H1 (cell line): ENCODE data around the gene RNF126. TPM values are rescaled to one million over a fixed set of nuclear protein-coding genes. Genes with fewer than 3 reads are reported as not detected.

Source experiments
- CTCF ChIA-PET: fragments of 300-600 bp; sonication (Branson Sonifier 250); formaldehyde crosslinking; loops from one replicate; lab custom pipeline; 2021; ENCODE audit not compliant: partially characterized antibody; lab: Charles Lee
- POLR2A ChIA-PET: fragments of 300-600 bp; sonication (Branson Sonifier 250); formaldehyde crosslinking; loops from one replicate; lab custom pipeline; 2021; ENCODE audit warnings: inconsistent platforms; ENCODE audit not compliant: partially characterized antibody; lab: Charles Lee
- DNase-seq, 2 experiments: peaks; one replicate each; pipeline versions ENCODE4 v3.0.0 to v3.0.0-alpha.2; 2010 to 2022; ENCODE audit warnings: low spot score in 2 of 2, low read depth in 1 of 2, mixed read lengths in 1 of 2
- FAIRE-seq: peaks from 2 replicates; lab custom pipeline; 2011; peaks lifted over from hg19 to GRCh38; lab: Jason Lieb, UNC
- H2AFZ ChIP-seq: 2 replicates; pipeline ENCODE4 v1.8.1; 2012; ENCODE audit warnings: low read length, inconsistent platforms
- H2AK5ac ChIP-seq: 2 replicates; pipeline ENCODE4 v1.6.1; 2013; ENCODE audit warnings: low read depth, low read length
- H2BK120ac ChIP-seq: replicated peaks from 2 replicates; pipeline ENCODE3; 2013; ENCODE audit warnings: low read depth, low read length, inconsistent platforms
- H2BK12ac ChIP-seq: 2 replicates; pipeline ENCODE4 v1.6.1; 2013; ENCODE audit warnings: low read depth, low read length
- H2BK15ac ChIP-seq: 2 replicates; pipeline ENCODE4 v1.6.1; 2013; ENCODE audit warnings: low read length
- H2BK20ac ChIP-seq: 2 replicates; pipeline ENCODE4 v1.6.1; 2013; ENCODE audit warnings: low read length
- H2BK5ac ChIP-seq: 2 replicates; pipeline ENCODE4 v1.6.1; 2013; ENCODE audit warnings: low read depth, low read length
- H3K14ac ChIP-seq: 2 replicates; pipeline ENCODE4 v1.6.1; 2013; ENCODE audit warnings: inconsistent platforms; ENCODE audit not compliant: insufficient read length
- H3K18ac ChIP-seq: 2 replicates; pipeline ENCODE4 v1.6.1; 2013; ENCODE audit warnings: low read length; ENCODE audit errors: extremely low read depth
- H3K23ac ChIP-seq: 2 replicates; pipeline ENCODE4 v1.6.1; 2013; ENCODE audit warnings: inconsistent platforms; ENCODE audit not compliant: insufficient read length
- H3K23me2 ChIP-seq: 2 replicates; pipeline ENCODE4 v1.6.1; 2013; ENCODE audit warnings: low read depth, low read length
- H3K27ac ChIP-seq: 2 replicates; pipeline ENCODE4 v1.6.1; 2011; ENCODE audit warnings: low read depth, low read length, inconsistent platforms
- H3K27me3 ChIP-seq, 4 experiments: replicated peaks in 1 of 4; 1 replicate in 1 of 4; 2 replicates in 3 of 4; pipeline versions ENCODE4 v1.6.1 to v1.8.1; 2011 to 2013; ENCODE audit warnings: low read length in 3 of 4, mild to moderate bottlenecking in 3 of 4, inconsistent platforms in 2 of 4, mixed read lengths in 2 of 4, moderate library complexity in 1 of 4; ENCODE audit not compliant: control insufficient read depth in 3 of 4, insufficient read depth in 3 of 4; ENCODE audit errors: extremely low read depth in 1 of 4
- H3K36me3 ChIP-seq, 4 experiments: 2 replicates each; pipeline versions ENCODE4 v1.6.1 to v1.8.1; 2011 to 2013; ENCODE audit warnings: mild to moderate bottlenecking in 4 of 4, low read length in 3 of 4, moderate library complexity in 2 of 4, control low read depth in 1 of 4, inconsistent platforms in 1 of 4; ENCODE audit not compliant: insufficient read depth in 4 of 4, control insufficient read depth in 2 of 4
- H3K4ac ChIP-seq: replicated peaks from 2 replicates; pipeline ENCODE3; 2013; ENCODE audit warnings: low read length, low read depth, mixed read lengths, inconsistent platforms; ENCODE audit not compliant: insufficient read length
- H3K4me1 ChIP-seq, 4 experiments: replicated peaks in 1 of 4; 1 replicate in 1 of 4; 2 replicates in 3 of 4; pipeline versions ENCODE4 v1.6.1 to v1.8.1; 2011 to 2013; ENCODE audit warnings: low read length in 3 of 4, inconsistent platforms in 2 of 4, mixed read lengths in 1 of 4; ENCODE audit not compliant: insufficient read depth in 4 of 4, control insufficient read depth in 3 of 4
- H3K4me2 ChIP-seq, 2 experiments: 2 replicates each; pipeline versions ENCODE4 v1.6.1 to v1.8.1; 2011 to 2013; ENCODE audit warnings: low read depth in 2 of 2, low read length in 2 of 2, control low read depth in 1 of 2, inconsistent platforms in 1 of 2, mild to moderate bottlenecking in 1 of 2; ENCODE audit not compliant: insufficient read depth in 1 of 2
- H3K4me3 ChIP-seq, 4 experiments: fragments of 200-600, 300-600 bp in 1 of 4; sonication (generic), shearing (Covaris generic), sonication (Bioruptor Twin) in 1 of 4; 2 replicates each; pipeline versions ENCODE4 v1.5.1 to v1.8.1; 2011 to 2016; ENCODE audit warnings: low read length in 4 of 4, low read depth in 3 of 4, control low read depth in 2 of 4, inconsistent platforms in 2 of 4, mild to moderate bottlenecking in 2 of 4, mixed read lengths in 1 of 4, moderate library complexity in 1 of 4; ENCODE audit not compliant: insufficient read depth in 2 of 4; ENCODE audit errors: extremely low read depth in 1 of 4
- H3K56ac ChIP-seq: replicated peaks from 2 replicates; pipeline ENCODE3; 2013; ENCODE audit warnings: low read depth, mild to moderate bottlenecking, mixed read lengths, low read length, inconsistent platforms; ENCODE audit not compliant: insufficient read length
- H3K79me1 ChIP-seq: 2 replicates; pipeline ENCODE4 v1.6.1; 2013; ENCODE audit warnings: low read depth, low read length, control low read depth
- H3K79me2 ChIP-seq, 2 experiments: 2 replicates each; pipeline versions ENCODE4 v1.6.1 to v1.8.1; 2012 to 2013; ENCODE audit warnings: low read length in 2 of 2, mild to moderate bottlenecking in 2 of 2, inconsistent platforms in 1 of 2; ENCODE audit not compliant: insufficient read depth in 2 of 2, control insufficient read depth in 1 of 2
- H3K9ac ChIP-seq, 4 experiments: replicated peaks in 1 of 4; 1 replicate in 1 of 4; 2 replicates in 3 of 4; pipeline versions ENCODE4 v1.6.1 to v1.8.1; 2011 to 2013; ENCODE audit warnings: low read depth in 3 of 4, low read length in 3 of 4, control low read depth in 2 of 4, mild to moderate bottlenecking in 2 of 4, moderate library complexity in 2 of 4, inconsistent platforms in 1 of 4; ENCODE audit errors: extremely low read depth in 1 of 4
- H3K9me3 ChIP-seq, 2 experiments: 2 replicates each; pipeline versions ENCODE4 v1.6.1 to v1.8.1; 2012 to 2013; ENCODE audit warnings: mild to moderate bottlenecking in 2 of 2, moderate library complexity in 2 of 2, control low read depth in 1 of 2, inconsistent platforms in 1 of 2, low read depth in 1 of 2, low read length in 1 of 2, mixed read lengths in 1 of 2; ENCODE audit not compliant: insufficient read depth in 2 of 2
- H4K20me1 ChIP-seq, 2 experiments: replicated peaks in 1 of 2; 2 replicates each; pipeline versions ENCODE3 to v1.8.1; 2011 to 2013; ENCODE audit warnings: inconsistent platforms in 2 of 2, low read length in 2 of 2, mild to moderate bottlenecking in 1 of 2; ENCODE audit not compliant: insufficient read depth in 2 of 2, control insufficient read depth in 1 of 2
- H4K5ac ChIP-seq: 2 replicates; pipeline ENCODE4 v1.6.1; 2013; ENCODE audit warnings: low read length, low read depth, mixed read lengths, inconsistent platforms; ENCODE audit not compliant: insufficient read length
- H4K8ac ChIP-seq: 2 replicates; pipeline ENCODE4 v1.8.0; 2013; ENCODE audit warnings: mild to moderate bottlenecking, moderate library complexity, low read length, inconsistent platforms; ENCODE audit not compliant: insufficient read depth; ENCODE audit errors: extremely low read depth
- H4K91ac ChIP-seq: replicated peaks from 2 replicates; pipeline ENCODE3; 2013; ENCODE audit warnings: low read length, mixed read lengths, inconsistent platforms; ENCODE audit not compliant: insufficient read length
- CHD1 ChIP-seq: IDR thresholded peaks from 2 replicates; pipeline ENCODE4 v1.6.1; 2012; ENCODE audit warnings: low read depth, low read length, improper control_type of control experiment
- CREB1 ChIP-seq: IDR thresholded peaks from 2 replicates; pipeline ENCODE4 v1.6.1; 2012; ENCODE audit warnings: inconsistent platforms
- GABPA ChIP-seq: IDR thresholded peaks from 2 replicates; pipeline ENCODE4 v1.6.1; 2011; ENCODE audit warnings: mild to moderate bottlenecking, low read length, moderate library complexity, borderline replicate concordance; ENCODE audit not compliant: insufficient read depth
- GTF2F1 ChIP-seq: IDR thresholded peaks from 2 replicates; pipeline ENCODE4 v1.6.1; 2012; ENCODE audit warnings: low read depth, low read length, improper control_type of control experiment, borderline replicate concordance
- KDM1A ChIP-seq: fragments of 200-600, 300-600 bp; sonication (generic); IDR thresholded peaks from 2 replicates; pipeline ENCODE4 v1.7.1; 2016; ENCODE audit warnings: mild to moderate bottlenecking, low read length, borderline replicate concordance
- KDM5A ChIP-seq: fragments of 200-600 bp; IDR thresholded peaks from 2 replicates; pipeline ENCODE4 v1.7.1; 2012; ENCODE audit warnings: mild to moderate bottlenecking, low read length, inconsistent platforms, mixed read lengths
- NANOG ChIP-seq: IDR thresholded peaks from 2 replicates; pipeline ENCODE4 v1.6.1; 2011; ENCODE audit warnings: low read length, low read depth, mild to moderate bottlenecking, inconsistent platforms; ENCODE audit not compliant: insufficient read depth, poor library complexity, severe bottlenecking
- PHF8 ChIP-seq: fragments of 200-600 bp; sonication (generic); conservative IDR thresholded peaks from 2 replicates; pipeline ENCODE4 v1.7.1; 2012; ENCODE audit warnings: low read depth, mild to moderate bottlenecking, inconsistent platforms, low read length, moderate library complexity
- WGBS, 2 experiments: shearing (Covaris generic) in 1 of 2; methylation state at CpG; one replicate each; pipeline versions ENCODE4 v1.1.6 to v1.1.7; 2013 to 2015; ENCODE audit warnings: low lambda C conversion rate in 2 of 2, mixed read lengths in 2 of 2, inconsistent platforms in 1 of 2, low coverage in 1 of 2, missing lambda C conversion rate in 1 of 2; ENCODE audit not compliant: insufficient replicate concordance in 2 of 2, insufficient coverage in 1 of 2, insufficient read length in 1 of 2; ENCODE audit errors: extremely low coverage in 1 of 2, missing lambda C conversion rate in 1 of 2; 5-methylcytosine and 5-hydroxymethylcytosine counted together
- polyA plus RNA-seq, 7 experiments: library from polyadenylated mRNA; depleted of rRNA in 3 of 7; stranded (reverse) in 5 of 7; unstranded in 2 of 7; fragments of >200 nt in 5 of 7; fragments of 200-250 nt in 2 of 7; gene quantifications; 1 replicate in 5 of 7; 2 replicates in 1 of 7; 4 replicates in 1 of 7; pipeline versions ENCODE4 v1.2.1 to v1.2.3, GENCODE V29; 2011 to 2013; ENCODE audit warnings: missing spikeins in 2 of 7, mixed read lengths in 2 of 7
- total RNA-seq: library from RNA; stranded (reverse); fragmentation: NEBNext Ultra II Directional; extraction: Animal tissue kit (Norgen Biotek cat#: 25700); gene quantifications from 2 replicates; pipeline ENCODE4 v1.2.1, GENCODE V29; 2021
- TF ChIP-seq, protein P1 (sequence below): IDR thresholded peaks from 2 replicates; pipeline ENCODE4 v1.6.1; 2012; ENCODE audit warnings: inconsistent platforms

The RNF126 gene
- total and polyA plus RNA-seq, 2 of the 8 experiments (the other 6 are each of a cell fraction or from before 2014, with no cell fraction given), result 21.8 to 68.0 TPM

GRCh38 chr19:656751-657559 lies 6.1 kb downstream of the RNF126 start:
- Histone ChIP-seq H3K4me1 (peaks cover 0 to 11% (median 5%) of the 10 kb centered on the region in 4 experiments; a peak in 5 of 7 replicates), H3K36me3 (peaks cover 0 to 14% (median 3%) of the 10 kb centered on the region in 4 experiments; a peak in 5 of 8 replicates), H3K27me3 (no peaks in the 10 kb centered on the region), H3K4me2 (no peak overlapping the region), H4K5ac (no peak overlapping the region), H3K79me2 (peaks cover 55 to 98% of the 10 kb centered on the region in 2 experiments), H4K91ac (no peak overlapping the region), H3K27ac (no peak overlapping the region), H3K23me2 (peaks cover under 1% of the 10 kb centered on the region; the same call in 1 of the 2 replicates), H4K8ac (no peak overlapping the region), H3K9ac (peak overlapping the region in 1 of 4 experiments; percentile 41; a peak in 1 of 7 replicates), H4K20me1 (peaks cover 60 to 64% of the 10 kb centered on the region in 2 experiments), H2BK5ac (no peak overlapping the region), H3K9me3 (no peaks in the 10 kb centered on the region), H3K4me3 (no peak overlapping the region), H2AFZ (no peak overlapping the region), H2AK5ac (no peak overlapping the region), H2BK120ac (no peak overlapping the region), H3K14ac (no peak overlapping the region), H3K23ac (no peak overlapping the region), H3K18ac (no peak overlapping the region), H3K56ac (no peak overlapping the region), H3K79me1 (peaks cover 18% of the 10 kb centered on the region), H2BK20ac (no peak overlapping the region), H2BK12ac (no peak overlapping the region), H2BK15ac (no peak overlapping the region), H3K4ac (no peak overlapping the region)
- 97% methylated on average over 42 of the region's 43 CpGs; no CpG with 5 or more reads in 1 of the 2 experiments for WGBS, 2 experiments
- ChIA-PET CTCF (interaction anchor here (1.9 kb wide), 1 partner anchor 29 kb away, joined by 10 read pairs; no protein-coding TSS in a partner anchor), POLR2A (interaction anchor here (0.6 to 2.0 kb wide), 7 partner anchors 9 to 156 kb away, joined by 3 to 9 read pairs (median 3); no protein-coding TSS in a partner anchor)
- DNase-seq (no peak), FAIRE-seq (no peak)
- no peak for TF ChIP-seq NANOG
- TF ChIP-seq, protein P1, sequence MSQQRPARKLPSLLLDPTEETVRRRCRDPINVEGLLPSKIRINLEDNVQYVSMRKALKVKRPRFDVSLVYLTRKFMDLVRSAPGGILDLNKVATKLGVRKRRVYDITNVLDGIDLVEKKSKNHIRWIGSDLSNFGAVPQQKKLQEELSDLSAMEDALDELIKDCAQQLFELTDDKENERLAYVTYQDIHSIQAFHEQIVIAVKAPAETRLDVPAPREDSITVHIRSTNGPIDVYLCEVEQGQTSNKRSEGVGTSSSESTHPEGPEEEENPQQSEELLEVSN, result no peak
- TF ChIP-seq GABPA, result no peak
- no peak for TF ChIP-seq KDM1A
- TF ChIP-seq PHF8, result no peak
- no peak for TF ChIP-seq KDM5A
- no peak for TF ChIP-seq CHD1
- TF ChIP-seq CREB1, result no peak
- no peak for TF ChIP-seq GTF2F1
